HG02970 (cell line): ENCODE data around the gene PDK4.
"Not testable (repeated sequence)": the region's sequence is repeated elsewhere in the genome, so short reads cannot be mapped to it uniquely, and the experiment has no call there.

Experiments used
- ATAC-seq: cut with Tn5 transposase; IDR thresholded peaks from one replicate; pipeline ENCODE4 v1.9.1; 2021; ENCODE audit warnings: mild to moderate bottlenecking, moderate library complexity, moderate number of reproducible peaks; ENCODE audit not compliant: unreplicated experiment, low FRiP score

Gene PDK4

DNA sequence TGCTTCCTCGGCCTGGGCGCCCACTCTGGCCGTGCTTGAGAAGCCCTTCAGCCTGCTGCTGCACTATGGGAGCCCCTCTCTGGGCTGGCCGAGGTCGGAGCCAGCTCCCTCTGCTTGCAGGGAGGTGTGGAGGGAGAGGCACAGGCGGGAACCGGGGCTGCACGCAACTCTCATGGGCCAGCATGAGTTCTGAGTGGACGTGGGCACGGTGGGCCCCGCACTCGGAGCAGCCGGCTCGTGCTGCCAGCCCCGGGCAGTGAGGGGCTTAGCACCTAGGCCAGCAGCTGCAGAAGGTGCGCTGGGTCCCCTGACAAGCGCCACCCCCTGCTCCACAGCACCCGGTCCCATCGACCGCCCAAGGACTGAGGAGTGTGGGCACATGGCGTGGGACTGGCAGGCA lies 9.0 kb upstream of the PDK4 start:
- ATAC-seq = no peak

DNA sequence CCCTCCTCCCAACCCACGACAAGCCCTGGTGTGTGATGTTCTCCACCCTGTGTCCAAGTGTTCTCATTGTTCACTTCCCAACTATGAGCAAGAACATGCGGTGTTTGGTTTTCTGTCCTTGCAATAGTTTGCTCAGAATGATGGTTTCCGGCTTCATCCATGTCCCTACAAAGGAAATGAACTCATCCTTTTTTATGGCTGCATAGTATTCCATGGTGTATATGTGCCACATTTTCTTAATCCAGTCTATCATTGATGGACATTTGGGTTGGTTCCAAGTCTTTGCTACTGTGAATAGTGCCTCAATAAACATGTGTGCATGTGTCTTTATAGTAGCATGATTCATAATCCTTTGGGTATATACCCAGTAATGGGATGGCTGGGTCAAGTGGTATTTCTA lies 8.5 kb upstream of the PDK4 start:
- ATAC-seq = not testable (repeated sequence)

DNA sequence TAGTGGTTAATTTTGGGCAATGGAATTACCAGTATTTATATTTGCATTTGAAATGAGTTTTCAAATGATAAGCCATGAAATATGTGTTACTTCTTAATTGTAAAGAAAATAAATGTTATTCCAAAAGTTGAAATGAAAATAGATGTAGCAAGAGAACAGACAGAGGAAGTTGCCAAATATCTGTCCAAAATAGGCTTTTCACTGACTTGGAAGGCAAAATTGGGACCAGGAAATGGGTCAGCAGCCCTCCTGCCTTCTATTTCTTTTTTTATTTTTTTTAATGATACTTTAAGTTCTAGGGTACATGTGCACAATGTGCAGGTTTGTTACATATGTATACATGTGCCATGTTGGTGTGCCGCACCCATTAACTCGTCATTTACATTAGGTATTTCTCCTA lies 8.1 kb upstream of the PDK4 start:
- ATAC-seq = not testable (repeated sequence)

DNA sequence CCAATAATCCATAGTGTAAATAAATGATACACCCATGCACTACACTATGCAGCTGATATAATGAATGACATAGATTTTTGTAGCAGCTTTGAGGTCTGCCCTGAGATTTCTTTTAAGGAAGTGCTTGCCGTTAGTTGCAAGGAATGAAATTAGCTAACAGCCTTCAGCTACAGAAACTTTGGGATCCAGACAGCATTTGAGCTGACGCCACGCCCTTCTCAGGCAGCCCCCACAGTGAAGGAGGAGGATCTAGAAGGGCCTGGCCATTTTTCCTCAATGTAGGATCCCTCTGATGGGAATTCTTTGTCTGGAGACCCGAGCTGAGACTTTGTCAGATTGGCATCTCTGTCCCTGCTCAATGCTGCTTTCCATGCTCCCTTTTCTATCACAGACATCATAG lies 6.1 kb upstream of the PDK4 start:
- ATAC-seq = no peak

DNA sequence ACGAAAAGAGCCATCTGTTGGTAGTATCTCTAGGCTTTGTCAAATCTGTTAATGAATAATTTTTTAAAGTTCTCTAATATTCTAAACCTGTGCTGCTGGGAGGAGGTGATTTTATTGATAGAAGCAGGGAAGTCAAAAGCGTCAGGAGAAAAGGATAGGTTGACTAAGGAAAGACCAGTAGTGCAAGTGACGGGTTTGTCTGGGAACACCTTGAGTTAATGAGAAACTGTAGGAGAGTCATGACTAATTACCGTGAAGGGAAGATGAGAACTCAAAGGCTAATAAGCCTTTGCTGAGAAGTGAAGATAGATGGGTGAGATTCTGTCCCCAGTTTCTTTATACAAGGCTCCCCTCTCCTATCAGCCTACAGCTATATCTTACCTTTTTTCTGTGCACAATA lies 5.0 kb upstream of the PDK4 start:
- no peak for ATAC-seq

DNA sequence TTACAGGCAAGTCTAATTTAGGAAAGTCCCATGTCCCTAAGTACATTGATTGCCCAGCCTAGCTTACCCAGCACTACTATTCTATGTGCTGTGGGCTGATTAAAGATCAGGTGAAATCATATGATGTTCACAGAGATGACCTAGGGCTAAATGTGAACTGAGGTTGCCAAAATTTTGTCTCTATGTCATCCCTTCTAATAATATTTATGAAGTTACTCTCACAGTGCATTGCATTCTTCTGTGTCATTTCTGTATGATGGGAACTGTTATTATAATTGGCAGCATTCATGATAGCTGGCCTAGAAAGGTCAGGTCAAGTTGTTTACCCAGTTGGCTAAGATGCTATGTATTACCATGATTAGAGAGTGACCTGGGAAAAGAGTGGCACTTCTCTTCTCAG lies 2.8 kb upstream of the PDK4 start:
- ATAC-seq = no peak

DNA sequence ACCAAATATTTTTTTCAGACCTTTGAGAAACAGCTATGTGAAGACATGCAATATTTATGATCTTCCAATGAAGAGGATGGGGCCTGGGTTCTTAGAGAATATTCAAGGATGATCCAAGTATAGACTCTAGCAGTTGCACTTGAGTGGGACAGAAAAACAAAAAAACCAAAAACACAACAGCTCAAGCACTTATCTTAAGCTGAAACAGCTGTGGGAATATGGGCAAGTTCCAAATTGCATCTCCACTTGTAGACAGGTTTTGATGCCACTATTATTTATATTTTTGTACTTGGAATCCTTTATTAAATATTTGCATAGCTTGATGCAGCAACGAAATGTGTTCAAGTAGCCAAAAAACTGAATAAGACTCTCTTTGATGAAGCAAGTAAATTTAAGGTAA lies 2.2 kb upstream of the PDK4 start:
- ATAC-seq = no peak

DNA sequence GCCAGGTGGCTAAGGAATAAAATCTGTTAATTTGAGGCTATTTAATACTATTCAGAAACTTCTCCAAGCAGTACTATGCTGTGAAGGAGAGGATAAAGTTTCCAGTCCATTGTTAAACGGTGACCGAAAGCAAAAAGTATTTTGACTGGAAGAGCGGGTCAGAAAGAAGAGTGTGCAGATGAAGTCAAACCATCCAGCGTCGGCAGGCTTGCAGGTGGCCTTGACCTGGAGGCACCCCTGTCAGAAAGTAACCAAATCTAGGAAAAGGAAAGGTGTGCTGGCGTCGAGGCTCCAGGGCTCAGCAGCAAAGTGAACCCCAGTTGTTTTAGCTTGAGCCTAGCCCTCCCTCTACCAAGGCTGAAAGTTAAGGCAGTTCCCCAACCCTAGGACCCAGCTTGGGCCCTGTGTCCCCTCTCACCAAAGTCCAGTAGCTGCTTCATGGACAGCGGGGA lies 544 bp downstream of the PDK4 start:
- no peak for ATAC-seq

DNA sequence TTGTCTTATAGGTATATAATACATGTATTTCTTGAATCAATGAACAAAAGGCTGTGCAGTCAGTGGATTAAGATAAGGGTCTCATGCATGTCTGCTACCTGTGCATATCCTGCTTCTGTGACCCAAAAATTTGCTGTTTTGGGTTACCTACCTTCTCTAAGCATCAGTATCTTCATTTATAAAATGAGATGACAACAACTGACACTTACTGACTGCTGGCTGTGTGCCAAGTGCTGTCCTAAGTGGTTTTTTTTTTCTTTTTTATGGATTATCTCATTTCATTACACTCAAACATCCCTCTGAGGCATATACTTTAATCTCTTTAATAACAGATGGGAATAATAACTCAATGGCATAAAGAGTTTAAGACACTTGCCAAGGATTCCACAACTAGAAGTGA lies 2.1 kb downstream of the PDK4 start:
- no peak for ATAC-seq

DNA sequence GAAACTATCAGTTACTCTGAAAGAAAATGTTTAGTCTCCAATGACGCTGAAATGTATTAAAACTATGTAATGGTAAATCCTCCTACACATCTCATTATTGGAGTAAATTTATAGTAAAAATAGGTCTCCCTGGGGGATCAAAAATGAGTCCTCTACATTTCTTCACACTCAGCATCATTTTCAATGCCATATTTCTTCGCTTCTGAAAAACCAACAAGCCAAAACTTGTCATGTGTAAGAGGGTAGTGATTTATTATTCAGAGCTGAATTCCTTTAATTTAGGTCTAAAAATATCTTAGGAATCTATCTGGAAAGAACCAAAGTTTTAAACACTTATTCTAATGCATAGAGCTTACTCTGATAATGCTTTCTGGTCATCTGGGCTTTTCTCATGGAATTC lies 3.0 kb downstream of the PDK4 start:
- ATAC-seq = no peak

DNA sequence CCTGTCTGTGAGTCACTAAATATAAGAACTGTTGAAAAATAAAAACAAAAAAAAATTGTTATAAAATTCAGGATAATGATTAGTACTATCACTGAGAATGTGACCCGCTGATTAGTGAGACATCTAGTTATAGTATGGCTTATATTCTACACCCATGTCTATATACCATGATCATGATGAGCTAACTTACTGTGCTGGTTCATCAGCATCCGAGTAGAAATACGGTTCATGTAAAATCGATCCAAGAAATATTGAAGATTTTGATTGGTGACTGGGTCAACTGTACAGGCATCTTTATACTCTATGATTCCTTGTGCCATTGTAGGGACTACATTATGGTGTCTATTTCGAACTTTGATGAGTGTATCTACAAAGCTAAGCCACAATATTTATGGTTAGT lies 3.7 kb downstream of the PDK4 start:
- no peak for ATAC-seq

DNA sequence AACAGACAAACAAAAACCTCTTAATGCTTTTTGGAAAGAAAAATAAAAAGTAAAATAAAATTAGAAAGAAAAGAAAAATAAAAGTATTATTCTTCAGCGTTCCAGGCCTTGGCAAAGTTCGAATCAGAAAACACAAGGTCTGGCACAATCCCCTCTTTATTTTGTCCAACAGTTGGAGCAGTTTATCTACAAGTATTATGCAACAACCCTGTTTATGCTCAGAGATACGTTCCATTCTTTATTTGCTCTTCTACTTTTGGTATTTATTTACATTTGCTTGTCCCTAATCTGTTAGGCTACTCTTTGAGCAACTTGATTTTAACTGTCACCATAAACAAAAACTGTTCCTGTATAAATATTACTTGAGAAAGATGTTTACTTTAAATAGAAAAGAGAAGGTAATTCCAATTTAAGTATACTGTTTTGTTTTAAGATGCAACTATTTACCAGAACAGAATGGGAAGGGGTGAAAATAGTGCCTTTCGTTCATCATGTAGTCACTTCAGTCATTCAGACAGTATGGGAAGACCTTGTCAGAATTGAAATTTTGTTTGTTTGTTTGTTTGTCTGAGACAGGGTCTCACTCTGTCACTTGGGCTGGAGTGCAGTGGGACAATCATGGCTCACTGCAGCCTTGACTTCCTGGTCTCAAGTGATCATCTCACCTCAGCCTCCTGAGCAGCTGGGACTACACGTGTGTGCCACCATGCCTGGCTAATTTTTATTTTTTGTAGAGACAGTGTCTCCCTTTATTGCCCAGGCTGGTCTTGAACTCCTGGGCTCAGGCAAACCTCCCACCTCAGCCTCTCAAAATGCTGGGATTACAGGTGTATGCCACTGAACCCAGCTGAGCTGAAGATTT lies 5.7 kb downstream of the PDK4 start:
- ATAC-seq = no peak

DNA sequence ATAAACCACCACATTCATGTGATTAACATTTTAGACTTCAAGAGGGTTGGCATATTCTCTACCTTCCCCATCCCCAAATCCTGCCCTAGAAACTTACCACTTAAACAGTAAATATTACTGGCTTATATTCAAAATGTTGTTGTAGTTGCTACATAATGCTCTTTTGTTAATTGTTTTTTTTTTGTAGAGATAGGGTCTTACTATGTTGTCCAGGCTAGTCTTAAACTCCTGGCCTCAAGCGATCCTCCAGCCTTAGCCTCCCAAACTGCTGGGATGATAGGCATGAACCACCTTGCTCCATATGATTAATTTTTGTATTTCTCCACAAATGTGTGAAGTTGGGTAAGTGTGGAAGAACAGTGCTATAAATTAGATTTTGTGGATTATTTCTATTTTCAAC lies 6.5 kb downstream of the PDK4 start:
- no peak for ATAC-seq

DNA sequence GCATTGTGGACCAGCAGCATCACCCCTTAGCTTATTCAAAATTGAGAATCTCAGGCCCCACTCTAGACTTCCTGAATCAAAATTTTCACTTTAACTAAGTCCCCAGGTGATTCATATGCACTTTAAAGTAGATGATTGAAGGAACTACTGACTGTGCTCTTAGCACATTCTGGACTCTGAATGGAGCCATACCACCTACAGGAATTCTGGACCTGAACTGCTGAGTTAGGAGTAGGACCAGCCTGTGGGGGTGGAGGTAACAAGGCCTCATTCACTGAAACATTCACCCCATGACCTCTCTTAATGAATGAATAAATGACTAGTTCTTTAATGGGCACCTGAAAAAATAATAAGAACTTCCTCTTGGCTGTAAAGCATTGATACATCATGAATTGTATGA lies 7.3 kb downstream of the PDK4 start:
- ATAC-seq = no peak

DNA sequence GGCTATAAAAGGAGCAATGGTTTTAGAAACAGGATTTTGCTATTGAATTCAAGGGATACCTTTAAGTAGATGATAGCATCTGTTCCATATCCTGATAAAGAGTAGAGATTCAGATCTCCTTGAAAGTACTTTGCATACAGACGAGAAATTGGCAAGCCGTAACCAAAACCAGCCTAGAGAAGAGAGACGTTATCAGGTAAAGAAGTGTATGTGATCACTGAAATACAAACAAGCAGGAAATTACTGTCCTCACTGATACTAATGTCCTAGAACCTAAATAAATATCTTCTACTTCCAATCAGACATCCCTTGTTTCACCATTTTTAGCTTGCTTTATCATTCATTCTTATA lies 9.4 kb downstream of the PDK4 start:
- no peak for ATAC-seq

DNA sequence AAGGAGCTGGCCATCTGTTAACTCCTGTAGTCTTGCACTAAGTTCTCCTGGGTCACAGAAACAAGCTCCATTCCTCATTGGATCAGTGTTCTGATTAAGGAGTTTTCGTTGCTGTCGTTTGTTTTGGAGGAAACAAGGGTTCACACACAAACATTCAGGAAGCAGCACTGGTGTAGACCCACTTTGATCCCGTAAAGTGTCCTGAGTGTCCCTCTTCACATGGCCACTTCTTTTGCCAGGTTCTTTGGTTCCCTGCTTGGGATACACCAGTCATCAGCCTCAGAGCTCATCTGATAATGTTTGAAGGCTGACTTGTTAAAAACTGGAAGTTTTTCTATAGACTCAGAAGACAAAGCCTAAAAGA lies 10.9 kb downstream of the PDK4 start:
- no peak for ATAC-seq

DNA sequence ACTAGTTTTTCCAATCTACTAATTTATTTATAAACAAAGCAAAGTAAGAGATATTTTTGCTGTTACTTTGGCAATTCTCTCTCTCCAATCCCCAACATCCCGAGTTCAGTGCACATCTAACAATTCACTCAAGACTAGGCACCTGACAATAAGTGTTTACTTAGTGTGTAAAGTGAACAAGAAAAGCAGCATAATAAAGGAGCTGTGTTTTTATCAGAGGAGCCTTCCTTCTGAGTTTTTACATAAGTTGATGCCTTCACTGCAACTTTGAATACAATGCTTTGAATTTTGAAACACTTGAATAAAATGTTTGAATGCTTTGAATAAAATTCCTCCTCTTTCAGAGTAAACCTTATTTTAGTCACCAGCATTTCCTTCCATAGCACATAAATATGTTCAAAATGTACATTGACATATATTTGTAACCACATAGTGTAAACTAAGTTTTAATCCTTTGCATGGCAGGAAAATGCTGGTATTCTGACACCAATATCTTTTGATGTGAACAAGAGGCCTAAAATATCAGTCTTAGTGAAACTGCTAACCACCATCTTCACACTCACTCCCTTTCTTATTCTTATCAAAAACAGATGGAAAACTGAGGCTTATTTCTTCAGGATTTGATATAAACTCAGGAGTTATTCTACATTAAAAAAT lies 11.4 kb downstream of the PDK4 start:
- no peak for ATAC-seq

DNA sequence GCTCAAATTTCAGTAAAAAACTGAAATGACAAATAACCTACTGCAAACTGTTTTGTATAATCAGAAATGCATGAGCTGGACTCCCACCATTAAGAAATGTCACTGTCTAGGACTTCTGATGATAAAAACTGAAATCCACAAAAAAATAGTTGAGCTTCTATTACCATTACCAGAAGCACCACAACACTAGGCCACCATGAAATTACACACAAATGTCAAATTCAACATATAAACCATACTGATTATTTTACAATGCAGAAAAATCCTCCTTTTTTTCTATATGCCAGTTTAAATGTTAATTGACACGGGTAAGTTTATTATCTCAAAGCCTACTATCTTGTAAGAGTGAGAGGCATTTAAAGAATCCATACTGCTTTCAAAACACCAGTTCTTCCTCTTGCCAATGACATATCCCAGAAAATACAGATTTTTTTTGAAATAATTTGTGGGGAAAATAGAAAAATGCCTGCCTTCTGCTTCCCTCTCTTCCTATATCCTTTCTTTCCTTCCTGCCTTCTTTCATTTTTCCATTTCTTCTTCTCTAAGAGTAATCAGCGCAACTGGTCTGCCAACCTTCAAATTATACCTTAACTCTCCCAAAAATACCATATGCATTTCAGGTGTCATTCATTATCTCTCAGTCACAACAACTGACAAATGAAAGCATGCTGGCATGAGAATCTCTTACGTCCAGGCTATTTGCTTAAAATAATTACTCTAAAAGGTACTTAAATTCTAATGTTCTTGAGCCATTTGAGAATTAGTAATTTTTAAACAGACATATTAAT lies 12.3 kb downstream of the PDK4 start:
- ATAC-seq = no peak

DNA sequence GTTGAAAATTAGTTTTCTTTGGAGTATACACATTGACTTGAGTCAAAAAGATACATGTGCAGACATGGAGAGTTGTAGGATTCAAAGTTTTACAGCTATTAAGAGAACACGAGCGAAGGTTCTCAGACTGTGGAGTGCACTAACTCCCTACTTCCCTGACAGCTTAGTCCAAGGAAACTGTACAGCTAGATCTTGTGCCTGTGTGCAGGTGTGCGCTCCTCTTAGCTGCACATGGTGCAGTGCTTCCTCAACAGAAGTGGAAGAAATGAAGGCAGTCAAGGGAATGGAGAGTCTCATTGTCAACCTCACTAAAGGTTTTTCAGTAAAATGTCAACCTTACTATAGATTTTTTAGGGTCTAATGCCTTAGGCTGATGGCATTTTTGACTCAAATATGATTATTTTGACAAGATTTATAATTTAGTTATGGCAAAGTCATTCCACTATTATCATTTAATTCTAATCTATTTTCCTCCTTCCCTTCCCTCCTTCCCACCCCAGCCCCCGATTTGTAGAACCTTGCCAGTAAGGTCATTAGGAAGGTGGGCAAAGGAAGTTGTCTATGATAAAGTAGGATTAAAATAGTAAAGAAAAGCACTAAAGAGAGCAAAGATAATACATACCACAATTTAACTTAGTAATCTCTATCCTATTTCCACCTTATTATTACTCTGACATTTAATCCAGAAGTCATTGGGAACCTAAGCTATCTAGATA lies 13.6 kb downstream of the PDK4 start:
- ATAC-seq = no peak

DNA sequence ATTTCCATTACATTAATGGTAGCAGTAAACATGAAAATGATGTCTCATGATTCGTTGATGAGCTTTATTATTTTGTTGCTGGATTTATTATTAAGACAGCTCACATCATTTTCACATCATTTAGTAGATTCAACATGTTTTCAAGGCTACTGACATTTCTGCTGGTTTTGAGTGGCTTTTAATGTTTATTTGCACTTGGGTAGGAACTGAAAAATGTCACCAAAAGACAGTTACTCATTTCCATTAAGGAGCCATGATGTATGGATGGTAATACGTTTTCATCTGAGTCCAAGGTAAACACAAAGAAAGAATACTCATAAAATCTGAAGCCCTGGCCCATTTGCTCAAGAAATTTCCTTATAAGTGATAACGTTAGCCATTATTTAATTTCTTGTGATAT lies 14.8 kb downstream of the PDK4 start:
- ATAC-seq = no peak

DNA sequence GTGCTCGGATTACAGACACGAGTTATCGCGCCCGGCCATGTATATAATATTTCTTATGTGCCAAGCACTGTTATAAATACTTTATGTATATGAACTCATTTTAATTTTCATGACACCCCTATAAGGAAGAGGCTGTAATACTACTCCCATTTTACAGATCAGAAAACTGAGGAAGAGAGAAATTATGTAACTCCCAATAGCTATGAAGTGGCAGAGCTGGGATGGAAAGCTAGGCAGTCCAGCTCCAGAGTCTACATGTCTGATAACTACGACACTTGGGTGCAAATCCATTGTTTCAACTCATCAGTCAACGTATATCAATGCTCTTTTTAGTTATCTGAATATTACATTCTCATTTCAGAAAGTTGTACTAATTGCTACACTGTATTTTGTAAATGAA lies 17.0 kb downstream of the PDK4 start:
- ATAC-seq = no peak
